Effector memory CD8-positive, alpha-beta T cell (primary cell): Measurements from ENCODE around the gene GMPPA.
A peak's percentile ranks its signal among the peaks of the same experiment; 100 is the strongest.

Source experiments
- ATAC-seq: fragments of 150-1000 bp; cut with Tn5 transposase; replicated peaks from 2 replicates; pipeline ENCODE4 v1.10.0; 2021; ENCODE audit warnings: mild to moderate bottlenecking, moderate library complexity
- DNase-seq, 3 experiments: peaks; one replicate each; pipeline ENCODE4 v3.0.0; 2021
- H3K27ac Mint-ChIP-seq, 2 donors: one replicate each; pipeline ENCODE4 v1.8.0; 2022; ENCODE audit warnings: mild to moderate bottlenecking in 2 of 2, mixed read lengths in 2 of 2, moderate library complexity in 2 of 2
- H3K27me3 Mint-ChIP-seq, 2 donors: one replicate each; pipeline ENCODE4 v1.8.0; 2022; ENCODE audit warnings: mixed read lengths in 2 of 2
- H3K36me3 Mint-ChIP-seq: one replicate; pipeline ENCODE4 v1.8.0; 2022; ENCODE audit warnings: mild to moderate bottlenecking, moderate library complexity, mixed read lengths; ENCODE audit not compliant: insufficient read depth
- H3K4me1 Mint-ChIP-seq, 2 donors: one replicate each; pipeline ENCODE4 v1.8.0; 2022; ENCODE audit warnings: low read depth in 2 of 2, mixed read lengths in 2 of 2
- H3K4me3 Mint-ChIP-seq, 2 donors: one replicate each; pipeline ENCODE4 v1.8.0; 2022; ENCODE audit warnings: mild to moderate bottlenecking in 2 of 2, mixed read lengths in 2 of 2, moderate library complexity in 2 of 2
- H3K9me3 Mint-ChIP-seq, 2 donors: one replicate each; pipeline ENCODE4 v1.8.0; 2022; ENCODE audit warnings: mixed read lengths in 2 of 2

Gene GMPPA

GRCh38 chr2:219473511-219473910 is 25.2 kb upstream of the GMPPA start:
- Mint-ChIP-seq H3K4me3 (no peak overlapping the region), H3K27ac (no peak overlapping the region), H3K27me3 (peaks cover 21 to 52% of the 10 kb centered on the region in 2 donors), H3K36me3 (no peaks in the 10 kb centered on the region), H3K9me3 (no peaks in the 10 kb centered on the region), H3K4me1 (peaks cover 4 to 6% of the 10 kb centered on the region in 2 donors)
- no peak for DNase-seq
- ATAC-seq: no peak

GRCh38 chr2:219474285-219475060 is 24.2 kb upstream of the GMPPA start:
- H3K27me3 Mint-ChIP-seq: peaks cover 21 to 52% of the 10 kb centered on the region in 2 donors
- H3K36me3 Mint-ChIP-seq: no peaks in the 10 kb centered on the region
- no peak overlapping the region for H3K27ac Mint-ChIP-seq
- ATAC-seq: no peak
- H3K4me3 Mint-ChIP-seq: no peak overlapping the region
- no peak for DNase-seq
- peaks cover 4 to 6% of the 10 kb centered on the region in 2 donors for H3K4me1 Mint-ChIP-seq
- H3K9me3 Mint-ChIP-seq: no peaks in the 10 kb centered on the region

GRCh38 chr2:219475278-219475677 is 23.4 kb upstream of the GMPPA start:
- Mint-ChIP-seq H3K36me3 (no peaks in the 10 kb centered on the region), H3K4me1 (peaks cover 4 to 6% of the 10 kb centered on the region in 2 donors), H3K27me3 (peaks cover 21 to 60% of the 10 kb centered on the region in 2 donors), H3K27ac (no peak overlapping the region), H3K4me3 (no peak overlapping the region), H3K9me3 (no peaks in the 10 kb centered on the region)
- DNase-seq (no peak), ATAC-seq (no peak)

GRCh38 chr2:219475697-219476651 is 22.7 kb upstream of the GMPPA start:
- peak overlapping the region in 1 of 2 donors; percentile 81 for H3K27ac Mint-ChIP-seq
- H3K36me3 Mint-ChIP-seq: no peaks in the 10 kb centered on the region
- H3K9me3 Mint-ChIP-seq: no peaks in the 10 kb centered on the region
- DNase-seq (peak; percentile 41 to 48 (median 43)), ATAC-seq (peak; percentile 72)
- peaks cover 23 to 61% of the 10 kb centered on the region in 2 donors for H3K27me3 Mint-ChIP-seq
- peaks cover 4 to 6% of the 10 kb centered on the region in 2 donors for H3K4me1 Mint-ChIP-seq
- H3K4me3 Mint-ChIP-seq: no peak overlapping the region

- DNase-seq (no peak), ATAC-seq (no peak)
- H3K36me3 Mint-ChIP-seq: no peaks in the 10 kb centered on the region
- no peaks in the 10 kb centered on the region for H3K9me3 Mint-ChIP-seq
- H3K4me1 Mint-ChIP-seq: peaks cover 4 to 6% of the 10 kb centered on the region in 2 donors
- no peak overlapping the region for H3K4me3 Mint-ChIP-seq
- peak overlapping the region in 1 of 2 donors; percentile 81 for H3K27ac Mint-ChIP-seq
- H3K27me3 Mint-ChIP-seq: peaks cover 20 to 61% of the 10 kb centered on the region in 2 donors
Observed at GRCh38 chr2:219476652-219477151, 22.0 kb upstream of the GMPPA start.

GRCh38 chr2:219477179-219477578 is 21.5 kb upstream of the GMPPA start:
- Mint-ChIP-seq H3K27ac (no peak overlapping the region), H3K9me3 (no peaks in the 10 kb centered on the region), H3K4me3 (no peak overlapping the region), H3K36me3 (no peaks in the 10 kb centered on the region), H3K27me3 (peaks cover 20 to 63% of the 10 kb centered on the region in 2 donors), H3K4me1 (peaks cover 4 to 6% of the 10 kb centered on the region in 2 donors)
- ATAC-seq (no peak), DNase-seq (no peak)

- peaks cover 23 to 69% of the 10 kb centered on the region in 2 donors for H3K27me3 Mint-ChIP-seq
Observed at GRCh38 chr2:219477815-219478214, 20.9 kb upstream of the GMPPA start.

GRCh38 chr2:219478916-219479315 is 19.8 kb upstream of the GMPPA start:
- H3K9me3 Mint-ChIP-seq: no peaks in the 10 kb centered on the region
- no peak overlapping the region for H3K27ac Mint-ChIP-seq
- H3K36me3 Mint-ChIP-seq: no peaks in the 10 kb centered on the region
- DNase-seq (no peak), ATAC-seq (no peak)
- H3K27me3 Mint-ChIP-seq: peaks cover 28 to 71% of the 10 kb centered on the region in 2 donors
- H3K4me1 Mint-ChIP-seq: peaks cover 4 to 8% of the 10 kb centered on the region in 2 donors
- H3K4me3 Mint-ChIP-seq: no peak overlapping the region

More at GRCh38 chr2:219477815-219478214, 20.9 kb upstream of the GMPPA start:
- Mint-ChIP-seq H3K36me3 (no peaks in the 10 kb centered on the region), H3K9me3 (no peaks in the 10 kb centered on the region), H3K27ac (no peak overlapping the region), H3K4me1 (peaks cover 4 to 6% of the 10 kb centered on the region in 2 donors), H3K4me3 (no peak overlapping the region)
- DNase-seq: no peak
- ATAC-seq: no peak

GRCh38 chr2:219480004-219480403 is 18.7 kb upstream of the GMPPA start:
- Mint-ChIP-seq H3K4me3 (no peak overlapping the region), H3K36me3 (no peaks in the 10 kb centered on the region), H3K27ac (no peak overlapping the region), H3K27me3 (peaks cover 32 to 77% of the 10 kb centered on the region in 2 donors), H3K9me3 (no peaks in the 10 kb centered on the region), H3K4me1 (peaks cover 9 to 12% of the 10 kb centered on the region in 2 donors)
- ATAC-seq (no peak), DNase-seq (no peak)

- Mint-ChIP-seq H3K9me3 (no peaks in the 10 kb centered on the region), H3K36me3 (no peaks in the 10 kb centered on the region), H3K4me1 (peaks cover 5 to 8% of the 10 kb centered on the region in 2 donors), H3K27me3 (peaks cover 37 to 80% of the 10 kb centered on the region in 2 donors), H3K4me3 (no peak overlapping the region), H3K27ac (no peak overlapping the region)
- ATAC-seq: no peak
- no peak for DNase-seq
Observed at GRCh38 chr2:219482674-219483405, 15.9 kb upstream of the GMPPA start.

GRCh38 chr2:219483451-219484342 is 15.0 kb upstream of the GMPPA start:
- H3K27me3 Mint-ChIP-seq: peaks cover 37 to 88% of the 10 kb centered on the region in 2 donors
- peaks cover 5 to 8% of the 10 kb centered on the region in 2 donors for H3K4me1 Mint-ChIP-seq
- H3K4me3 Mint-ChIP-seq: peak overlapping the region; percentile 66 to 73
- no peaks in the 10 kb centered on the region for H3K36me3 Mint-ChIP-seq
- H3K9me3 Mint-ChIP-seq: no peaks in the 10 kb centered on the region
- H3K27ac Mint-ChIP-seq: no peak overlapping the region
- no peak for DNase-seq
- peak; percentile 43 for ATAC-seq
